ENCODE measurements around the gene SMARCD2. TPM values are rescaled to one million over a fixed set of nuclear protein-coding genes. Genes with fewer than 3 reads are reported as not detected.

Gene SMARCD2
- total RNA-seq: 55.7 and 68.3 TPM in 2 replicates

GRCh38 chr17:63842540-63843386 lies at the start of gene SMARCD2:
TSS of gene SMARCD2 (minus strand) at chr17:63842685. CDS start at chr17:63842674, 11 bp downstream.

GRCh38 chr17:63881935-63882601 lies 39.6 kb upstream of the SMARCD2 start, which contains the start of gene GH2:
TSS of gene GH2 (minus strand) at chr17:63881944. CDS start at chr17:63881801, 143 bp downstream.

GRCh38 chr17:63873577-63873976 lies 31.1 kb upstream of the SMARCD2 start, which contains the start of gene CSH2:
TSS of gene CSH2 (minus strand) at chr17:63873677. CDS start at chr17:63873614, 63 bp downstream.

GRCh38 chr17:63827002-63827800 lies 15.3 kb downstream of the SMARCD2 start, which contains the start of the genes FTSJ3 and PSMC5:
TSS of gene FTSJ3 (minus strand) at chr17:63827663. CDS start at chr17:63826902, 761 bp downstream.
TSS of gene PSMC5 (plus strand) at chr17:63827431. CDS start at chr17:63827491, 60 bp downstream.

Small RNA genes lying within 50 kb of the gene (small RNA-seq; reads per million reads assigned to genes)
- not detected for gene AC040958.1

Other genes with a start within 250 kb of the SMARCD2 start
- 18.3 and 22.8 TPM in 2 replicates for gene TACO1, start 241.8 kb downstream of the SMARCD2 start, total RNA-seq
- 90.2 and 117 TPM in 2 replicates for gene MAP3K3, start 220.3 kb downstream of the SMARCD2 start, total RNA-seq
- gene LIMD2, start 142.6 kb downstream of the SMARCD2 start, total RNA-seq: 27.8 TPM in 2 replicates
- 34.7 and 36.6 TPM in 2 replicates for gene STRADA, start 100.9 kb downstream of the SMARCD2 start, total RNA-seq
- gene CCDC47, start 69.1 kb downstream of the SMARCD2 start, total RNA-seq: 72.8 and 81.6 TPM in 2 replicates
- 78.9 and 88.5 TPM in 2 replicates for gene DDX42, start 68.5 kb downstream of the SMARCD2 start, total RNA-seq
- 63.4 and 65.7 TPM in 2 replicates for gene PSMC5, start 15.3 kb downstream of the SMARCD2 start, total RNA-seq
- gene FTSJ3, start 15.0 kb downstream of the SMARCD2 start, total RNA-seq: 58.8 and 59.1 TPM in 2 replicates
- gene CSH2, start 31.0 kb upstream of the SMARCD2 start, total RNA-seq: not detected in 2 replicates
- not detected in 2 replicates for gene GH2, start 39.3 kb upstream of the SMARCD2 start, total RNA-seq
- not detected in 2 replicates for gene CSH1, start 53.9 kb upstream of the SMARCD2 start, total RNA-seq
- not detected in 2 replicates for gene CSHL1, start 68.6 kb upstream of the SMARCD2 start, total RNA-seq
- gene GH1, start 76.2 kb upstream of the SMARCD2 start, total RNA-seq: not detected in 2 replicates
- gene CD79B, start 89.6 kb upstream of the SMARCD2 start, total RNA-seq: 0.33 and 1.1 TPM in 2 replicates
- not detected in 2 replicates for gene SCN4A, start 130.2 kb upstream of the SMARCD2 start, total RNA-seq
- 0.33 and 0.57 TPM in 2 replicates for gene PRR29, start 155.7 kb upstream of the SMARCD2 start, total RNA-seq
- 806 and 851 TPM in 2 replicates for gene ICAM2, start 177.9 kb upstream of the SMARCD2 start, total RNA-seq